Activated CD4-positive, alpha-beta memory T cell treated with anti-CD3 and anti-CD28 coated beads for 36 hours (primary cell): Measurements from ENCODE around the gene TIA1. TPM values are rescaled to one million over a fixed set of nuclear protein-coding genes. Genes with fewer than 3 reads are reported as not detected.
"Not testable (repeated sequence)": the region's sequence is repeated elsewhere in the genome, so short reads cannot be mapped to it uniquely, and the experiment has no call there.

Source experiments
- CTCF ChIA-PET: fragments of 350-600 bp; sonication (Branson Sonifier 250); formaldehyde crosslinking; loops from one replicate; lab custom pipeline; 2021; ENCODE audit warnings: antibody characterized with exemption, inconsistent platforms; lab: Charles Lee
- POLR2A ChIA-PET: fragments of 350-600 bp; sonication (Branson Sonifier 250); formaldehyde crosslinking; loops from one replicate; lab custom pipeline; 2021; ENCODE audit warnings: antibody characterized with exemption; lab: Charles Lee
- DNase-seq: peaks from one replicate; pipeline ENCODE4 v3.0.0-alpha.2; 2020
- H3K27ac Mint-ChIP-seq: one replicate; pipeline ENCODE4 v1.8.0; 2021; ENCODE audit warnings: mixed read lengths
- H3K27me3 Mint-ChIP-seq: one replicate; pipeline ENCODE4 v1.8.0; 2021; ENCODE audit warnings: mixed read lengths
- H3K36me3 Mint-ChIP-seq: one replicate; pipeline ENCODE4 v1.8.0; 2021; ENCODE audit warnings: mixed read lengths
- H3K4me1 Mint-ChIP-seq: one replicate; pipeline ENCODE4 v1.8.0; 2021; ENCODE audit warnings: low read depth, mixed read lengths
- H3K4me3 Mint-ChIP-seq: one replicate; pipeline ENCODE4 v1.8.0; 2021; ENCODE audit warnings: mild to moderate bottlenecking, mixed read lengths
- H3K9me3 Mint-ChIP-seq: one replicate; pipeline ENCODE4 v1.8.0; 2021; ENCODE audit warnings: mixed read lengths
- intact Hi-C: fragments of 100-400 bp; cut with micrococcal nuclease; formaldehyde crosslinking; loops from one replicate; pipeline ENCODE4 v1.15.1; 2023
- total RNA-seq, 2 experiments: library from RNA; stranded (reverse); gene quantifications; one replicate each; pipeline ENCODE4 v1.2.3, GENCODE V29; 2021

The TIA1 gene
- 10 to 100 TPM; 82.5 to 98.6 TPM for total RNA-seq

- Mint-ChIP-seq H3K36me3 (peaks cover 10% of the 10 kb centered on the region), H3K4me1 (peaks cover 28% of the 10 kb centered on the region), H3K27me3 (peaks cover 4% of the 10 kb centered on the region), H3K27ac (peak within 1 kb of the TSS; percentile 96), H3K9me3 (no peaks in the 10 kb centered on the region), H3K4me3 (peak within 1 kb of the TSS; percentile 90)
- intact Hi-C loops, result loop anchor here (1.0 to 2.0 kb wide), 6 partner anchors 10 to 334 kb away; partner anchors contain the start of genes C2orf42, MXD1, PCBP1 and PCYOX1
- DNase-seq, result peak; percentile 99
- ChIA-PET CTCF (interaction anchor here (2.1 kb wide), 1 partner anchor 10 kb away, joined by 5 read pairs; the partner anchor contains the start of gene PCYOX1), POLR2A (interaction anchor here (0.5 to 3.9 kb wide), 6 partner anchors 10 to 58 kb away, joined by 3 to 21 read pairs (median 10); partner anchors contain the start of genes C2orf42, PCYOX1 and SNRPG)
These were observed at the start of gene TIA1 for GRCh38 chr2:70248181-70248847. TSS of gene TIA1 (minus strand) at chr2:70248628. CDS start at chr2:70248430, 198 bp downstream.

GRCh38 chr2:70297828-70298227, 49.4 kb upstream of the TIA1 start:
- H3K27me3 Mint-ChIP-seq, POLR2A ChIA-PET, H3K9me3 Mint-ChIP-seq, DNase-seq, H3K4me3 Mint-ChIP-seq, CTCF ChIA-PET: not testable (repeated sequence)
- intact Hi-C loops, result loop anchor here (10.0 kb wide), 2 partner anchors 213 to 687 kb away; partner anchors contain the start of gene PCBP1
- H3K36me3 Mint-ChIP-seq, result peaks cover 28% of the 10 kb centered on the region
- peak overlapping the region; percentile 49 for H3K27ac Mint-ChIP-seq
- H3K4me1 Mint-ChIP-seq, result peaks cover 31% of the 10 kb centered on the region

GRCh38 chr2:70283500-70284191, 35.2 kb upstream of the TIA1 start:
- Mint-ChIP-seq H3K9me3 (no peaks in the 10 kb centered on the region), H3K4me3 (no peak overlapping the region), H3K36me3 (peaks cover 58% of the 10 kb centered on the region), H3K27me3 (no peaks in the 10 kb centered on the region), H3K4me1 (peaks cover 40% of the 10 kb centered on the region), H3K27ac (peak overlapping the region; percentile 6)
- no peak for DNase-seq
- CTCF ChIA-PET, result interaction anchor here (0.6 kb wide), 1 partner anchor 331 kb away, joined by 3 read pairs; no protein-coding TSS in a partner anchor
- intact Hi-C loops, result no loop called here
- POLR2A ChIA-PET, result interaction anchor here (0.6 to 2.3 kb wide), 2 partner anchors 10 to 92 kb away, joined by 3 to 7 read pairs; partner anchors contain the start of gene SNRPG

- Mint-ChIP-seq H3K9me3 (no peaks in the 10 kb centered on the region), H3K4me1 (peaks cover 36% of the 10 kb centered on the region), H3K27ac (peak overlapping the region; percentile 0), H3K27me3 (no peaks in the 10 kb centered on the region), H3K4me3 (no peak overlapping the region), H3K36me3 (peaks cover 48% of the 10 kb centered on the region)
- DNase-seq, result no peak
- CTCF ChIA-PET, result no interaction called here
- intact Hi-C loops, result no loop called here
- POLR2A ChIA-PET, result no interaction called here
These were observed 34.0 kb upstream of the TIA1 start for GRCh38 chr2:70282439-70282838.

GRCh38 chr2:70280242-70280798, 31.9 kb upstream of the TIA1 start:
- H3K4me3 Mint-ChIP-seq, result no peak overlapping the region
- CTCF ChIA-PET, result interaction anchor here (1.0 kb wide), 1 partner anchor 370 kb away, joined by 3 read pairs; no protein-coding TSS in a partner anchor
- peaks cover 37% of the 10 kb centered on the region for H3K36me3 Mint-ChIP-seq
- no peak overlapping the region for H3K27ac Mint-ChIP-seq
- POLR2A ChIA-PET, result no interaction called here
- H3K4me1 Mint-ChIP-seq, result peaks cover 17% of the 10 kb centered on the region
- no peaks in the 10 kb centered on the region for H3K27me3 Mint-ChIP-seq
- no peaks in the 10 kb centered on the region for H3K9me3 Mint-ChIP-seq
- DNase-seq, result no peak
- intact Hi-C loops, result no loop called here

DNA sequence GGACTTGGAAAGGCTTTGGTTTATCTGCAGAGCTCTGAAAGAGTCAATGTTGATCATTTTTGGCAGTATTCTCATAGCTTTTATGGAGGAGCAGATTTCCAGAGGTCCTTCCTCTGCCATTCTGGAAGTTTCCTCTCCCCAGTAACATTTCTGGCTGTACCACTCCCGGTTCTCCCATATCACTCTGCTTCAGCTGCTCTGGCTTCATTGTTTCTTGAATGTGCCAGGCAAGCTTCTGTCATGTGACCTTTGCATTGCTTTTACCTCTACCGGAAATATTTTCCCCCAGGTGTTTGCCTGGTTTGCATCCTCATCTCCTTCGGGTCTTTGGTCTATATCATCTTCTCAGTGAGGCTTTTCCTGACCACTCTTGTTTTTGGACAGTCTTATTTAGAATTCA, 21.9 kb upstream of the TIA1 start:
- ChIA-PET CTCF (no interaction called here), POLR2A (no interaction called here)
- H3K4me3 Mint-ChIP-seq, result no peak overlapping the region
- no peaks in the 10 kb centered on the region for H3K4me1 Mint-ChIP-seq
- intact Hi-C loops, result no loop called here
- no peaks in the 10 kb centered on the region for H3K9me3 Mint-ChIP-seq
- no peak overlapping the region for H3K27ac Mint-ChIP-seq
- H3K27me3 Mint-ChIP-seq, result no peaks in the 10 kb centered on the region
- no peak for DNase-seq
- H3K36me3 Mint-ChIP-seq, result peaks cover 16% of the 10 kb centered on the region

- DNase-seq, H3K27ac Mint-ChIP-seq, CTCF ChIA-PET, H3K4me3 Mint-ChIP-seq, intact Hi-C loops, POLR2A ChIA-PET, H3K27me3 Mint-ChIP-seq, H3K9me3 Mint-ChIP-seq, H3K4me1 Mint-ChIP-seq: not testable (repeated sequence)
- H3K36me3 Mint-ChIP-seq, result peaks cover 16% of the 10 kb centered on the region
These were observed 21.2 kb upstream of the TIA1 start for GRCh38 chr2:70269422-70270302.

DNA sequence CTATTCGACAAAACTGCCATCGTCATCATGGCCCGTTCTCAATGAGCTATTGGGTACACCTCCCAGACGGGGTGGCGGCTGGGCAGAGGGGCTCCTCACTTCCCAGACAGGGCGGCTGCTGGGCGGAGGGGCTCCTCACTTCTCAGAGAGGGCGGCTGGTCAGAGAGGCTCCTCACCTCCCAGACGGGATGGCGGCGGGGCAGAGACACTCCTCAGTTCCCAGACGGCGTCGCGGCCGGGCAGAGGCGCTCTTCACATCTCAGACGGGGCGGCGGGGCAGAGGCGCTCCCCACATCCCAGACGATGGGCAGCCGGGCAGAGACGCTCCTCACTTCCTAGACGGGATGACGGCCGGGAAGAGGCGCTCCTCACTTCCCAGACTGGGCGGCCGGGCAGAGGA, 18.5 kb upstream of the TIA1 start:
- H3K27me3 Mint-ChIP-seq, CTCF ChIA-PET, H3K4me1 Mint-ChIP-seq, intact Hi-C loops, H3K9me3 Mint-ChIP-seq, H3K27ac Mint-ChIP-seq, DNase-seq, POLR2A ChIA-PET, H3K4me3 Mint-ChIP-seq: not testable (repeated sequence)
- H3K36me3 Mint-ChIP-seq, result peaks cover 16% of the 10 kb centered on the region

DNA sequence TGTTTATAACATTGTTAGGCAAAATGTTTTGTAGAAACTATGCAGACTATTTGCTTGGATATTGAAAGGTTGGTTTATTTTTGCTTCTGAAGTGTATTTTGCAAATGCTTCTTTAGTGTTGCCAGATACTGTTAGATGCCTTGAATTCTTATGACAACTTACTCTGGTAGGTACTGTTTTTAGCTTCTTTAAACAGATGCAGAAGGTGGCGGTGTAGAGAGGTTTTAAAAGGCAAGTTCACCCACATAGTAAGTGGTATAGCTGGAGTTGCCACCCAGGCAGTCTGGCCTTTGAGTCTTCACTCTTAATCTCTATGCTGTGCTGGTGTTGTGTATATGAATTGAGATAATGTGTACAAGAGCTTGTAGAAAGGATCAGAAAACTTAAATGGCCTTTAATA, 13.1 kb upstream of the TIA1 start:
- no peak for DNase-seq
- CTCF ChIA-PET, result interaction anchor here (0.9 kb wide), 1 partner anchor 349 kb away, joined by 3 read pairs; no protein-coding TSS in a partner anchor
- POLR2A ChIA-PET, result no interaction called here
- H3K27me3 Mint-ChIP-seq, result no peaks in the 10 kb centered on the region
- intact Hi-C loops, result no loop called here
- peaks cover 28% of the 10 kb centered on the region for H3K4me1 Mint-ChIP-seq
- H3K4me3 Mint-ChIP-seq, result no peak overlapping the region
- no peak overlapping the region for H3K27ac Mint-ChIP-seq
- peaks cover 11% of the 10 kb centered on the region for H3K36me3 Mint-ChIP-seq
- no peaks in the 10 kb centered on the region for H3K9me3 Mint-ChIP-seq

- Mint-ChIP-seq H3K4me1 (peaks cover 28% of the 10 kb centered on the region), H3K27me3 (no peaks in the 10 kb centered on the region), H3K9me3 (no peaks in the 10 kb centered on the region), H3K27ac (peak overlapping the region; percentile 13), H3K36me3 (peaks cover 7% of the 10 kb centered on the region), H3K4me3 (peak overlapping the region; percentile 86)
- ChIA-PET CTCF (interaction anchor here (1.7 to 1.9 kb wide), 4 partner anchors 9 to 346 kb away, joined by 5 to 10 read pairs (median 8); partner anchors contain the start of genes FAM136A, SNRPG and TIA1), POLR2A (interaction anchor here (1.3 to 2.8 kb wide), 5 partner anchors 10 to 125 kb away, joined by 6 to 21 read pairs (median 10); partner anchors contain the start of genes C2orf42, SNRPG and TIA1)
- intact Hi-C loops, result loop anchor here (1.0 kb wide), 2 partner anchors 10 to 35 kb away; partner anchors contain the start of genes SNRPG and TIA1
- DNase-seq, result peak; percentile 17
These were observed 10.1 kb upstream of the TIA1 start for GRCh38 chr2:70258532-70258875.
